Measurements from ENCODE around the gene STK39. TPM values are rescaled to one million over a fixed set of nuclear protein-coding genes. Genes with fewer than 3 reads are reported as not detected.

The STK39 gene
- total RNA-seq, 1 donor: 18.1 TPM

DNA sequence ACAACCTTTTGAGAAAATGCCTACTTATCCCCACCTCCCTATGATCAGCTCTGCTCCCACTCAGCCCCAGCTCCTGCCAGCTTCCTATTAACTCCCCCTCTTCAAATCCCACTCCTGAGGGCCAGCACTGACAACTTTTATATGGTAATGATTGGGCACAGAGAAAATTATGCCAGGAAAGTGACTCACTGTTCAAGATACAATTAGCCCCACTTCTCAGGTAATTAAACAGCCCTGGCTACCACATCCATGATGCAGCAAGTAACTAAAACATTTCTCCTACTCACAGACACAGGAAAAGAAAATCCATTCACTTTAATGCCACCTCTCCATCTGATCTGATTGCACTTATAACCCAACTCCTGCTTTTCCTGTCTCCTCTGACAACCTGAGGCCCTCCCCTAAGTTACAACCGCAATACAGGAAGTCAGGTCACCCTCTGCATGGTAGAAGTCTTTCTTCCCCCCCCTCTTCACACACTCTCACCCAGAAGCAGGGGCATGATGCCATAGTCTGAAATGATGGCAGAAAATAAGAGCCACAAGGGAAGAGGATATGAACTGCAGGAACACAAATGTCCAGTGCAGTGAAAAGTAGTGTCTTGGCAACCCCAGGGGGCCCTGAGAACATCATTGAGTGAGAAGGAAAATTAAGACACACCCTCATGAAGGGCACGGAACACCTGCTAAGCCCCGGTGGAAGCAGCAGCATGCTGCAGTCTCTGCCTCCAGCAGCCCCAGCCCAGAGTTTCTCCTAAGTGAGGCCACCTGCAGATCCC is 54.4 kb downstream of the STK39 start:
- Histone ChIP-seq H3K36me3 (ENCODE audit: insufficient read depth, low read length) (no peaks in the 10 kb centered on the region), H3K9me3 (ENCODE audit: low read depth, low read length) (no peaks in the 10 kb centered on the region), H3K79me2 (ENCODE audit: insufficient read depth, low read length) (peaks cover 65% of the 10 kb centered on the region), H4K20me1 (ENCODE audit: insufficient read depth, low read length) (peaks cover 20% of the 10 kb centered on the region), H2AFZ (ENCODE audit: low read length) (no peak overlapping the region), H3K27ac (ENCODE audit: low read depth, low read length) (no peak overlapping the region), H3K27me3 (ENCODE audit: insufficient read depth, low read length) (no peaks in the 10 kb centered on the region), H3K4me3 (ENCODE audit: insufficient read depth, low read length) (no peak overlapping the region), H3K4me1 (ENCODE audit: insufficient read depth, low read length) (peaks cover 20% of the 10 kb centered on the region), H3K4me2 (ENCODE audit: insufficient read depth, low read length) (no peak overlapping the region)
- no peak for DNase-seq (ENCODE audit: insufficient read length, low spot score, missing footprints)
- TF ChIP-seq, protein P1, sequence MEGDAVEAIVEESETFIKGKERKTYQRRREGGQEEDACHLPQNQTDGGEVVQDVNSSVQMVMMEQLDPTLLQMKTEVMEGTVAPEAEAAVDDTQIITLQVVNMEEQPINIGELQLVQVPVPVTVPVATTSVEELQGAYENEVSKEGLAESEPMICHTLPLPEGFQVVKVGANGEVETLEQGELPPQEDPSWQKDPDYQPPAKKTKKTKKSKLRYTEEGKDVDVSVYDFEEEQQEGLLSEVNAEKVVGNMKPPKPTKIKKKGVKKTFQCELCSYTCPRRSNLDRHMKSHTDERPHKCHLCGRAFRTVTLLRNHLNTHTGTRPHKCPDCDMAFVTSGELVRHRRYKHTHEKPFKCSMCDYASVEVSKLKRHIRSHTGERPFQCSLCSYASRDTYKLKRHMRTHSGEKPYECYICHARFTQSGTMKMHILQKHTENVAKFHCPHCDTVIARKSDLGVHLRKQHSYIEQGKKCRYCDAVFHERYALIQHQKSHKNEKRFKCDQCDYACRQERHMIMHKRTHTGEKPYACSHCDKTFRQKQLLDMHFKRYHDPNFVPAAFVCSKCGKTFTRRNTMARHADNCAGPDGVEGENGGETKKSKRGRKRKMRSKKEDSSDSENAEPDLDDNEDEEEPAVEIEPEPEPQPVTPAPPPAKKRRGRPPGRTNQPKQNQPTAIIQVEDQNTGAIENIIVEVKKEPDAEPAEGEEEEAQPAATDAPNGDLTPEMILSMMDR (IDR thresholded peaks at IDR 0.05; ENCODE audit: extremely low read depth, low read depth, low read length): no peak

DNA sequence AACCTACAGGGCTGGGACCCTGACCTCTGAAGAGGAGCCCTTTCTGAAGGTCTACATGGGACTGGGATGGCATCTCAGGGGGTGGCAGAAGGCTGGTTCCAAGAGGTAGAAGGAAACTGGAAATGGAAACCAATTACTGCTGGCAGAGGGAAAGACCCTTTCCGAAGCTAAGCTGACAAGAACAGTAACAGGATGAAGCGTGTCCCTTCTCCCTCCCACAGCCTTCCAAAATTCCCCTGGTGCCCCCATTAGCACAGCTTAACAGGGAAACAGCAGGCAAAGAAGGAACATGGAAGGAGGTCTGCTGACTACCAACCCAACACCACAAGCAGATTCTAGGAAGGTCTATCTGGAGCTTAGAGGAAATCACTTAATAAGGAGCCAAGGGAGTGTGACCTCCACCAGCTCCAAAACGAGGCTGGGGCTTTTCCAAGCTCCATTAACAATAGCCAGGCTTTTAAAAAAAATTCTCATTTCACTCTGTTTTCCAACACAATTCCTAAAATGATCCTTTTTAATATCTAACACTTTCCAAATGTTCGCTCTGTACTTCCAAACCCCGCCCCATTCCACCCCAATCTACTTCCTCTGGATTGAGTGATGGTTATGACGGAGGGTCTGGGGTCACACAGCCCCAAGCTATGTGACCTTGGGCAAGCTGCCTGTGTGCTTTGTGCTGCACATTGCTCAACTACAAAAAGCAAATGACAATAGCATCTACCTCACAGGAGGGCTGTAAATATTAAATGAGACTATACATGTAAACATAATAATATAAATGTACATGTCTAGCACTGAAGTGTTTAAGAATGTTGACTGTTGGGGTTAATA is 55.2 kb downstream of the STK39 start:
- no peak overlapping the region for H3K4me2 ChIP-seq (ENCODE audit: insufficient read depth, low read length)
- no peak for DNase-seq (ENCODE audit: insufficient read length, low spot score, missing footprints)
- H3K27ac ChIP-seq (ENCODE audit: low read depth, low read length): no peak overlapping the region
- H3K9me3 ChIP-seq (ENCODE audit: low read depth, low read length): no peaks in the 10 kb centered on the region
- no peak overlapping the region for H3K4me3 ChIP-seq (ENCODE audit: insufficient read depth, low read length)
- H3K79me2 ChIP-seq (ENCODE audit: insufficient read depth, low read length): peaks cover 69% of the 10 kb centered on the region
- peaks cover 17% of the 10 kb centered on the region for H4K20me1 ChIP-seq (ENCODE audit: insufficient read depth, low read length)
- no peak overlapping the region for H2AFZ ChIP-seq (ENCODE audit: low read length)
- H3K27me3 ChIP-seq (ENCODE audit: insufficient read depth, low read length): no peaks in the 10 kb centered on the region
- TF ChIP-seq, protein P1 (IDR thresholded peaks at IDR 0.05; ENCODE audit: extremely low read depth, low read depth, low read length): no peak
- no peaks in the 10 kb centered on the region for H3K36me3 ChIP-seq (ENCODE audit: insufficient read depth, low read length)
- peaks cover 20% of the 10 kb centered on the region for H3K4me1 ChIP-seq (ENCODE audit: insufficient read depth, low read length)

DNA sequence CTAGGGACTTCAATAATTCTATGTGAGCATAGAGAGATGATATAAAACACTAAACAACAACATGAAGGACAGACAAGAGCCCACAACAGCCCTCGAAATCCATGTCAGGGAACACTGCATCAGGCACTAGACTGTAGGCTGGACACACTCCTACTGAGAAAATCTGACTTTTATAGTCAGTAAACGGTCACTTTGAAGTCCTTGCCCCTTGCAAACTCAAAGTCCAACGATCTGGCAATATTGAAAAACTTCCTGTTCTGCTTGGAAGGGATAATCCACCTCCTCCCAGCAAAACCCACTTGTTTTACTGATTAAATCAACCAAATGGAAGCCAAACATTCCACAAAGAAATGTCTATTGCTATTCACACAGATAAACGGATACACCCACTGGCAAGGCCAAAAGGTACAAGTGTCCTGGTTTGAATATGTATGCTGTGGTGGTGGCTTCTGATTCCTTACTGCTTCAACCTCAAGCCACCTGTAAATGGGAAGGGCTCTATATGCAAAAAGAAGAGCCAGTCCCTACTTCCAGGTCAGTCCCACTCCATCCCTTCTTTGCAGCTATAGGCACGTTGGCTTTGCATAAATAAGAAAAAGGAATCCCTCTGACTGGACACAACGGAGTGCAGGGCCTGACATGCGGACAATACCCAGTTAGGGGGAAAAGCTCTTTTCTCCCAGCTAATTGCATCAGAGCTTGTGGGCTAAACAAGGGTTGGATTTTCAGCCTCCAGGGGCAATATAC is 56.6 kb downstream of the STK39 start:
- Histone ChIP-seq H4K20me1 (ENCODE audit: insufficient read depth, low read length) (peaks cover 22% of the 10 kb centered on the region), H3K4me2 (ENCODE audit: insufficient read depth, low read length) (peak overlapping the region; percentile 34), H3K4me3 (ENCODE audit: insufficient read depth, low read length) (no peak overlapping the region), H3K36me3 (ENCODE audit: insufficient read depth, low read length) (no peaks in the 10 kb centered on the region), H3K27me3 (ENCODE audit: insufficient read depth, low read length) (no peaks in the 10 kb centered on the region), H3K79me2 (ENCODE audit: insufficient read depth, low read length) (peaks cover 69% of the 10 kb centered on the region), H3K9me3 (ENCODE audit: low read depth, low read length) (no peaks in the 10 kb centered on the region), H3K4me1 (ENCODE audit: insufficient read depth, low read length) (peaks cover 20% of the 10 kb centered on the region), H2AFZ (ENCODE audit: low read length) (no peak overlapping the region), H3K27ac (ENCODE audit: low read depth, low read length) (no peak overlapping the region)
- TF ChIP-seq, protein P1 (IDR thresholded peaks at IDR 0.05; ENCODE audit: extremely low read depth, low read depth, low read length): no peak
- no peak for DNase-seq (ENCODE audit: insufficient read length, low spot score, missing footprints)

Measured in osteoblast (primary cell).